IMR-90 (cell line): ENCODE measurements around the gene EIF2B4.

Experiments
- BHLHE40 ChIP-seq: fragments of 150-350 bp; IDR thresholded peaks from 2 replicates; pipeline ENCODE4 v1.6.1; 2016; ENCODE audit warnings: mild to moderate bottlenecking, low read depth, low read length
- CHD1 ChIP-seq: IDR thresholded peaks from 2 replicates; pipeline ENCODE4 v1.6.1; 2012; ENCODE audit warnings: low read depth, low read length, improper control_type of control experiment
- FOS ChIP-seq: fragments of 150-350 bp; IDR thresholded peaks from 2 replicates; pipeline ENCODE4 v1.6.1; 2016; ENCODE audit warnings: low read depth, low read length
- MAFK ChIP-seq: IDR thresholded peaks from 2 replicates; pipeline ENCODE4 v1.6.1; 2012; ENCODE audit warnings: low read depth, low read length, improper control_type of control experiment
- MAZ ChIP-seq: IDR thresholded peaks from 2 replicates; pipeline ENCODE4 v1.6.1; 2012; ENCODE audit warnings: low read depth, mild to moderate bottlenecking, low read length, improper control_type of control experiment, moderate library complexity, borderline replicate concordance
- POLR2A ChIP-seq: IDR thresholded peaks from 2 replicates; pipeline ENCODE4 v1.6.1; 2012; ENCODE audit warnings: mild to moderate bottlenecking, low read depth, low read length
- RCOR1 ChIP-seq: IDR thresholded peaks from 2 replicates; pipeline ENCODE4 v1.6.1; 2012; ENCODE audit warnings: mild to moderate bottlenecking, low read length, improper control_type of control experiment; ENCODE audit not compliant: insufficient replicate concordance
- RFX5 ChIP-seq: IDR thresholded peaks from 2 replicates; pipeline ENCODE4 v1.8.0; 2012; ENCODE audit warnings: low read depth, mild to moderate bottlenecking, low read length, moderate library complexity
- TF ChIP-seq, protein P1 (sequence below): conservative IDR thresholded peaks from 2 replicates; pipeline ENCODE4 v1.5.1; 2012; ENCODE audit warnings: mild to moderate bottlenecking, low read depth, low read length, improper control_type of control experiment

DNA sequence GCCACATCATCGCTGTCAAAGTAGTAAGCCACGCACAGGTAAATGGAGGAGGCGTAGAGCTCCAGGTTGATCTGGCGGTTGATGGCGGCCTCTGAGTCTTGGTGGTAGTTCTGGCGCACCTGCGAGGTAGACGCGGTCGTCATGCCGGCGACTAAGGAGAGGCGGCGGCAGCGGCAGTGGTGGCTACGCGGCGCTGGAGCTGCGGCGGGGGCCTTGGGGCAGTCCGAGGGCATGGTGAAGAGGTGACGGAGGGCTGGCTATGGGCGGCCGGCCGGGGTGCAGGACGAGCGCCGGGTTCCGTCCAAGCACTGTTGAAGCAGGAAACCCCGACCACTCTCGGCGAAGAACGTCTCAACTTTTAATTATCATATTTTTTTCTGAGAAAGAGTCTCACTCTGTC is 23.1 kb upstream of the EIF2B4 start:
- no peak for TF ChIP-seq RFX5
- TF ChIP-seq, protein P1, sequence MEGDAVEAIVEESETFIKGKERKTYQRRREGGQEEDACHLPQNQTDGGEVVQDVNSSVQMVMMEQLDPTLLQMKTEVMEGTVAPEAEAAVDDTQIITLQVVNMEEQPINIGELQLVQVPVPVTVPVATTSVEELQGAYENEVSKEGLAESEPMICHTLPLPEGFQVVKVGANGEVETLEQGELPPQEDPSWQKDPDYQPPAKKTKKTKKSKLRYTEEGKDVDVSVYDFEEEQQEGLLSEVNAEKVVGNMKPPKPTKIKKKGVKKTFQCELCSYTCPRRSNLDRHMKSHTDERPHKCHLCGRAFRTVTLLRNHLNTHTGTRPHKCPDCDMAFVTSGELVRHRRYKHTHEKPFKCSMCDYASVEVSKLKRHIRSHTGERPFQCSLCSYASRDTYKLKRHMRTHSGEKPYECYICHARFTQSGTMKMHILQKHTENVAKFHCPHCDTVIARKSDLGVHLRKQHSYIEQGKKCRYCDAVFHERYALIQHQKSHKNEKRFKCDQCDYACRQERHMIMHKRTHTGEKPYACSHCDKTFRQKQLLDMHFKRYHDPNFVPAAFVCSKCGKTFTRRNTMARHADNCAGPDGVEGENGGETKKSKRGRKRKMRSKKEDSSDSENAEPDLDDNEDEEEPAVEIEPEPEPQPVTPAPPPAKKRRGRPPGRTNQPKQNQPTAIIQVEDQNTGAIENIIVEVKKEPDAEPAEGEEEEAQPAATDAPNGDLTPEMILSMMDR, result no peak
- no peak for TF ChIP-seq POLR2A
- no peak for TF ChIP-seq CHD1
- no peak for TF ChIP-seq FOS
- no peak for TF ChIP-seq MAZ
- TF ChIP-seq MAFK, result no peak
- TF ChIP-seq BHLHE40, result no peak
- TF ChIP-seq RCOR1, result no peak
